GM18505 (cell line): ENCODE results near the gene AQP12A.

Source experiments
- ATAC-seq: cut with Tn5 transposase; IDR thresholded peaks from one replicate; pipeline ENCODE4 v1.9.1; 2021; ENCODE audit not compliant: unreplicated experiment
- POLR2A ChIP-seq: IDR thresholded peaks from 4 replicates; pipeline ENCODE4 v1.6.1; 2011; ENCODE audit warnings: borderline replicate concordance; ENCODE audit not compliant: insufficient read depth, insufficient read length; ENCODE audit errors: extremely low read depth

Gene AQP12A

GRCh38 chr2:240722796-240723735 lies 31.4 kb downstream of the AQP12A start:
- TF ChIP-seq POLR2A, result no peak
- ATAC-seq, result no peak

GRCh38 chr2:240723851-240724250 lies 32.2 kb downstream of the AQP12A start:
- no peak for ATAC-seq
- TF ChIP-seq POLR2A, result no peak

GRCh38 chr2:240724431-240724830 lies 32.8 kb downstream of the AQP12A start:
- ATAC-seq, result no peak
- TF ChIP-seq POLR2A, result no peak

- ATAC-seq, result no peak
- no peak for TF ChIP-seq POLR2A
These were observed 33.6 kb downstream of the AQP12A start for GRCh38 chr2:240725266-240725665.

- TF ChIP-seq POLR2A, result no peak
- ATAC-seq, result no peak
These were observed 34.0 kb downstream of the AQP12A start for GRCh38 chr2:240725671-240726070.

GRCh38 chr2:240726876-240727275 lies 35.2 kb downstream of the AQP12A start:
- no peak for TF ChIP-seq POLR2A

DNA sequence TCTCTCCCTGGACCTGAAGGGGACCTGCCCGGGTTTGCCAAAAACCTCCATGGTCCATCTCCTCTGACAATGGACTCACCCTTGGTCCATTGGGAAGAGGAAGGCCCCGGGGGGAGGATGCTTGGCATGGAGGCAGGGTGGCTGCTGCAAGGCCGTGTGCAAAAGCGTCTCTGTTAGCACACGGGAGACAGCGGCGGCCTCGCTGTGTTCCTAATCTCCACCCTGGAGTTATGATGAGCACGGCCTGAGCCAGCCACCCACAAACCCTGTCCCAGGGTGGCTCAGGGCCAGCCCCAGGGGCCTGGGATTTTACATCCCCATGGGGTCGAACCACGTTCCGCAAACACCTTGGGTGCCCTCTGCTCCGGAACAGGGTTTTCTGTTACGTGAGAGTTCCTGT lies 35.8 kb downstream of the AQP12A start:
- no peak for ATAC-seq

More at GRCh38 chr2:240726876-240727275, 35.2 kb downstream of the AQP12A start:
- no peak for ATAC-seq

DNA sequence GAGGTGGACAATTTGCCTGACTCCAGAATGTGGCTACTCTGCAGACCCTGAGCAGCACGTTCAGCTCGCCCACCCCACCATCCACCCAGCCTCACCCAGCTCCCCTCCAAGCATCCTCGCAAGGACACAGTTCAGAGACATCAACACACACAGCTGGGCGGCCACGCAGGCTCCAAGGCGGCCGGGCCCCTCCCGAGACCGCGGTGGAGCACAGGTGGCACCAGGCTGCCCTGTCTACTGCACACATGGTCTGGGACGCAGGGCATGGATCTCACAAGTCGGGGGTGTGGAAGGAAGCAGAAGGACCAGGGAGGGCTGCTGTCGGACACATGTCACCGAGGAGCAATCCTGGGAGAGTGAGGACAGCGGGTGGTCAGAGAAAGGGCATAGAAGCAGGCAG lies 36.2 kb downstream of the AQP12A start:
- no peak for TF ChIP-seq POLR2A
- no peak for ATAC-seq

More for the DNA sequence above, 35.8 kb downstream of the AQP12A start:
- TF ChIP-seq POLR2A, result no peak

DNA sequence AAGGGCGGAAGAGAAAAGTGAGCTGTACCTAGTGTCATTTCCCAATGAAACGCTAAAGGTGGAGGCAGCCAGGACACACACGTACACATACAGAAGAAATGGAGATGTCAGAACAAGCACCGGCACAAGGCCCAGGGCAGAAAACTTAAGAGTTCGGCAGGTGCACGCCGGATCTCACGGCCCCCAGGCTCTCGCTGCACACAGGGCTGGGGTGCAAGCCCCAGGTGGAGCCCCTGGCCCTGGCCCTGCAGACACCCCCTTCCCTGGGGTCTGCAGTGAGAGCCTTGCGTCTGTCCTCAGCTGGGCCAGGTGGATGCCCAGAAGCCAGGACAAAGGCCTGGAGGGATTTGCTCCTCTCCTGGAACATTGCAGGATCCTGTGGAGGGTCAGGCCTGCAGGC lies 36.7 kb downstream of the AQP12A start:
- no peak for ATAC-seq
- TF ChIP-seq POLR2A, result no peak

DNA sequence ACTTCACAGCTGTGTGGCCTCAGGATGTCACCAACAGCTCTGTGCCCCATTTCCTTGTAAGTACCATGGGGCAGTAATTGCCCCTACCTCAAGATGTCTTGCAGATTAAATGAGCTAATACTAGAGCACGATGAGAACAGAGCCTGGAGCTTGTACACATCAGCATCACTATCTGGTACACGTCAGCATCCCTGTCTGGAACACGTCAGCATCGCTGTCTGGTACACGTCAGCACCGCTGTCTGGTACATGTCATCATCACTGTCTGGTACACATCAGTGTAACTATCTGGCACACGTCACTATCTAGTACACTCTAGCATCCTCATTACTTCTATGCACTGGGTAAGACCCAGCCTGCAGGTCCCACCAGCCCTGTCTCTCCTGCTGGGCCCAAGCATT lies 37.2 kb downstream of the AQP12A start:
- TF ChIP-seq POLR2A, result no peak
- no peak for ATAC-seq

GRCh38 chr2:240730501-240731177 lies 39.0 kb downstream of the AQP12A start:
- TF ChIP-seq POLR2A, result no peak

GRCh38 chr2:240731178-240731545 lies 39.5 kb downstream of the AQP12A start:
- ATAC-seq, result no peak
- no peak for TF ChIP-seq POLR2A

More at GRCh38 chr2:240730501-240731177, 39.0 kb downstream of the AQP12A start:
- no peak for ATAC-seq

- TF ChIP-seq POLR2A, result no peak
- ATAC-seq, result no peak
These were observed 40.5 kb downstream of the AQP12A start for GRCh38 chr2:240732184-240732583.

GRCh38 chr2:240732911-240733622 lies 41.4 kb downstream of the AQP12A start:
- no peak for TF ChIP-seq POLR2A
- ATAC-seq, result no peak

DNA sequence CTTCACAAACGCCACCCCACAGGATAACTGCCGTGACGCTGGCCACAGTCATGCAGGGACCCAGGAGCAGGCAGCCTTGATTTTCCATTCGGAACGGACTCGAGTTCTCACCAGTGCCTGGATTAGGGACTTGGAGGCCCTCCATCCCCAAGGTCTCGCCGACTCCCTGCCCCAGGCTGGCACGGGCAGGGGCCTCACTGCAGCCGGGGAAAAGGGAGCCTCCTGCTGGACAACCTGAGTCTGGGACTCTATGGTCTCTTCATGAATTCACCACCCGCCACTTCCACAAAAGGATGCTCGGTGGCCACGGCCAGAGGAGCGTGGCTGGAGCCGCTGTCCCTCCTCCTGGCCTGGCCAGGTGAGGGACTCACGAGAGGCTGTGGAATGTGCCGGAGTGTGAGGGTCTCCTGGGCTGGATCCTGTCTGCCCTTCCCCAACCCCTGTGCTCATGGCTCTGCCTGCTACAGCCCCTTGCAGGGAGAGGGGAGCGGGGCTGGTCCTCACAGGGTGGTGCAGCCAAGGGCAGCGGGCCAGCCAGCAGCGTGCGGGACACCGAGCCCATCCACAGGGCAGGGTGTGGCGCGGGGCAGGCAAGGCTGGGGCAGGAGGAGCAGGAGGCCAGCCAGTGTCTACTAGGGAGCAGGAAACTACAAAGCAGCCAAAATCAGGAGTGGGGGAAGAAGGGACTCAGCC lies 42.3 kb downstream of the AQP12A start:
- ATAC-seq, result no peak
- no peak for TF ChIP-seq POLR2A
